Esophagus (tissue), 2 donors: ENCODE results near the gene PLIN3. TPM values are rescaled to one million over a fixed set of nuclear protein-coding genes. Genes with fewer than 3 reads are reported as not detected.
"Not testable (repeated sequence)": the region's sequence is repeated elsewhere in the genome, so short reads cannot be mapped to it uniquely, and the experiment has no call there.

Experiments used
- H3K27ac ChIP-seq, 2 donors: one replicate each; pipeline ENCODE4 v1.5.1; 2013; ENCODE audit warnings: low read depth in 2 of 2, mild to moderate bottlenecking in 2 of 2, inconsistent platforms in 1 of 2, low read length in 1 of 2, moderate library complexity in 1 of 2
- H3K27me3 ChIP-seq, 2 donors: one replicate each; pipeline ENCODE4 v1.6.1; 2013; ENCODE audit warnings: low read length in 2 of 2, control low read depth in 1 of 2, mild to moderate bottlenecking in 1 of 2; ENCODE audit not compliant: insufficient read depth in 2 of 2, control insufficient read depth in 1 of 2
- H3K36me3 ChIP-seq, 2 donors: one replicate each; pipeline ENCODE4 v1.6.1; 2013; ENCODE audit warnings: low read length in 1 of 2; ENCODE audit not compliant: control insufficient read depth in 2 of 2, insufficient read depth in 2 of 2
- H3K4me1 ChIP-seq, 2 donors: one replicate each; pipeline ENCODE4 v1.6.1; 2013; ENCODE audit warnings: low read length in 1 of 2; ENCODE audit not compliant: control insufficient read depth in 2 of 2, insufficient read depth in 2 of 2
- H3K4me3 ChIP-seq, 2 donors: one replicate each; pipeline ENCODE4 v1.5.1; 2013; ENCODE audit warnings: low read length in 2 of 2, mild to moderate bottlenecking in 2 of 2, low read depth in 1 of 2, moderate library complexity in 1 of 2
- H3K9me3 ChIP-seq, 2 donors: one replicate each; pipeline ENCODE4 v1.6.1; 2013; ENCODE audit warnings: mild to moderate bottlenecking in 2 of 2, low read depth in 1 of 2, low read length in 1 of 2, moderate library complexity in 1 of 2; ENCODE audit not compliant: control insufficient read depth in 2 of 2, insufficient read depth in 1 of 2
- WGBS, 2 donors: extraction: QIAGEN DNeasy Blood & Tissue Kit; methylation state at CpG; one replicate each; pipeline ENCODE4 v1.1.7; 2013; 5-methylcytosine and 5-hydroxymethylcytosine counted together
- polyA plus RNA-seq, 2 donors: library from polyadenylated mRNA; stranded (reverse); fragments of 200-250 nt; gene quantifications; one replicate each; pipeline ENCODE4 v1.2.3, GENCODE V29; 2013
- donor health status: healthy with polysubstance abuse.
- donor health status: Bipolar disorder and iron deficiency.

Gene PLIN3
- polyA plus RNA-seq, 2 donors = 96.5 to 142 TPM

- Histone ChIP-seq H3K9me3 (no peaks in the 10 kb centered on the region), H3K4me3 (peak overlapping the region; percentile 71 to 78), H3K36me3 (no peaks in the 10 kb centered on the region), H3K27me3 (no peaks in the 10 kb centered on the region), H3K4me1 (peaks cover 5 to 26% of the 10 kb centered on the region in 2 donors), H3K27ac (peak overlapping the region; percentile 17 to 33)
- 0 to 1% methylated on average over 40 to 85 of the region's 85 CpGs for WGBS, 2 donors
Measured at GRCh38 chr19:4909897-4910593, 42.6 kb upstream of the PLIN3 start.

GRCh38 chr19:4909156-4909896, 41.9 kb upstream of the PLIN3 start, which contains the start of gene UHRF1:
Gene UHRF1, plus strand, starts transcription at chr19:4909501. Its CDS starts 1,385 bp downstream, at chr19:4910886.
- Histone ChIP-seq H3K36me3 (no peaks in the 10 kb centered on the region), H3K4me1 (peaks cover 5 to 20% of the 10 kb centered on the region in 2 donors), H3K9me3 (no peaks in the 10 kb centered on the region), H3K27ac (peak within 1 kb of the TSS; percentile 17 to 33), H3K27me3 (no peaks in the 10 kb centered on the region), H3K4me3 (peak within 1 kb of the TSS; percentile 71 to 78)
- 2 to 3% methylated on average over 77 to 89 of the region's 89 CpGs for WGBS, 2 donors

- Histone ChIP-seq H3K27ac (no peak overlapping the region), H3K27me3 (no peaks in the 10 kb centered on the region), H3K9me3 (no peaks in the 10 kb centered on the region), H3K36me3 (no peaks in the 10 kb centered on the region), H3K4me1 (peaks cover 5 to 19% of the 10 kb centered on the region in 2 donors), H3K4me3 (no peak overlapping the region)
- WGBS, 2 donors = 71 to 82% methylated on average over 15 of the region's 15 CpGs
Measured at GRCh38 chr19:4908781-4909155, 41.3 kb upstream of the PLIN3 start.

GRCh38 chr19:4908360-4908759, 40.9 kb upstream of the PLIN3 start:
- WGBS, 2 donors = 80 to 87% methylated on average over 5 of the region's 5 CpGs
- no peaks in the 10 kb centered on the region for H3K36me3 ChIP-seq
- H3K4me3 ChIP-seq = no peak overlapping the region
- no peaks in the 10 kb centered on the region for H3K27me3 ChIP-seq
- peaks cover 5 to 18% of the 10 kb centered on the region in 2 donors for H3K4me1 ChIP-seq
- H3K9me3 ChIP-seq = no peaks in the 10 kb centered on the region
- H3K27ac ChIP-seq = no peak overlapping the region

- no peaks in the 10 kb centered on the region for H3K36me3 ChIP-seq
- no peak overlapping the region for H3K27ac ChIP-seq
- whole genome bisulfite sequencing, 2 donors = 84 to 86% methylated on average over 8 of the region's 8 CpGs
- H3K4me3 ChIP-seq = no peak overlapping the region
- no peaks in the 10 kb centered on the region for H3K27me3 ChIP-seq
- no peaks in the 10 kb centered on the region for H3K9me3 ChIP-seq
- peaks cover 5 to 17% of the 10 kb centered on the region in 2 donors for H3K4me1 ChIP-seq
Measured at GRCh38 chr19:4906963-4907362, 39.5 kb upstream of the PLIN3 start.

- Histone ChIP-seq H3K9me3 (no peaks in the 10 kb centered on the region), H3K27ac (no peak overlapping the region), H3K36me3 (no peaks in the 10 kb centered on the region), H3K4me3 (no peak overlapping the region), H3K27me3 (no peaks in the 10 kb centered on the region), H3K4me1 (peaks cover 4 to 6% of the 10 kb centered on the region in 2 donors)
- 61 to 66% methylated on average over 3 of the region's 3 CpGs for WGBS, 2 donors
Measured at GRCh38 chr19:4904481-4904880, 37.0 kb upstream of the PLIN3 start.

GRCh38 chr19:4902796-4903195, 35.3 kb upstream of the PLIN3 start, which contains the start of gene ARRDC5:
Gene ARRDC5, minus strand, starts transcription at chr19:4902896. Its CDS starts 71 bp downstream, at chr19:4902825.
- WGBS, 2 donors = 75 to 77% methylated on average over 7 of the region's 7 CpGs
- H3K27ac ChIP-seq = no peak within 1 kb of the TSS
- no peaks in the 10 kb centered on the region for H3K9me3 ChIP-seq
- H3K27me3 ChIP-seq = no peaks in the 10 kb centered on the region
- no peak within 1 kb of the TSS for H3K4me3 ChIP-seq
- no peaks in the 10 kb centered on the region for H3K4me1 ChIP-seq
- H3K36me3 ChIP-seq = no peaks in the 10 kb centered on the region

- H3K9me3 ChIP-seq, H3K36me3 ChIP-seq, H3K27ac ChIP-seq, H3K27me3 ChIP-seq, H3K4me3 ChIP-seq, H3K4me1 ChIP-seq: not testable (repeated sequence)
- 86% methylated on average over 13 of the region's 13 CpGs for WGBS, 2 donors
Measured at GRCh38 chr19:4900879-4901278, 33.4 kb upstream of the PLIN3 start.

- Histone ChIP-seq H3K27me3 (no peaks in the 10 kb centered on the region), H3K9me3 (no peaks in the 10 kb centered on the region), H3K36me3 (no peaks in the 10 kb centered on the region), H3K27ac (no peak overlapping the region), H3K4me3 (no peak overlapping the region), H3K4me1 (peaks cover 0 to 2% of the 10 kb centered on the region in 2 donors)
- 90 to 93% methylated on average over 7 of the region's 7 CpGs for WGBS, 2 donors
Measured at GRCh38 chr19:4897146-4897545, 29.7 kb upstream of the PLIN3 start.
